Endothelial cell (in vitro differentiated cells): Measurements from ENCODE around the gene PDX1. TPM values are rescaled to one million over a fixed set of nuclear protein-coding genes. Genes with fewer than 3 reads are reported as not detected.

Source experiments
- DNase-seq: peaks from one replicate; pipeline ENCODE4 v3.0.0; 2021; ENCODE audit warnings: low spot score
- H3K27ac Mint-ChIP-seq: one replicate; pipeline ENCODE4 v1.8.0; 2021; ENCODE audit warnings: mixed read lengths, inconsistent platforms; ENCODE audit not compliant: unreplicated experiment
- H3K27me3 Mint-ChIP-seq: one replicate; pipeline ENCODE4 v1.8.0; 2021; ENCODE audit warnings: mild to moderate bottlenecking, moderate library complexity, mixed read lengths, inconsistent platforms; ENCODE audit not compliant: unreplicated experiment
- H3K36me3 Mint-ChIP-seq: one replicate; pipeline ENCODE4 v1.8.0; 2021; ENCODE audit warnings: mild to moderate bottlenecking, low read depth, mixed read lengths, inconsistent platforms; ENCODE audit not compliant: unreplicated experiment
- H3K4me1 Mint-ChIP-seq: one replicate; pipeline ENCODE4 v1.8.0; 2021; ENCODE audit warnings: mild to moderate bottlenecking, mixed read lengths, inconsistent platforms; ENCODE audit not compliant: unreplicated experiment
- H3K4me3 Mint-ChIP-seq: one replicate; pipeline ENCODE4 v1.8.0; 2021; ENCODE audit warnings: mild to moderate bottlenecking, mixed read lengths, inconsistent platforms; ENCODE audit not compliant: unreplicated experiment
- H3K9me3 Mint-ChIP-seq: one replicate; pipeline ENCODE4 v1.8.0; 2021; ENCODE audit warnings: mixed read lengths, inconsistent platforms; ENCODE audit not compliant: unreplicated experiment
- CTCF ChIP-seq: fragments of 200-600 bp; sonication (generic); IDR thresholded peaks from one replicate; pipeline ENCODE4 v1.5.0; 2021; ENCODE audit warnings: antibody characterized with exemption; ENCODE audit not compliant: unreplicated experiment
- total RNA-seq: library from RNA; stranded (reverse); fragmentation: NEBNext Ultra II Directional; extraction: Animal tissue kit (Norgen Biotek cat#: 25700); gene quantifications from one replicate; pipeline ENCODE4 v1.2.1, GENCODE V29; 2021; ENCODE audit not compliant: unreplicated experiment

The PDX1 gene
- total RNA-seq, 1 donor from 2014 or later, result 0.59 TPM

GRCh38 chr13:27966641-27967202 lies 46.9 kb downstream of the PDX1 start:
- H3K27me3 Mint-ChIP-seq, result peaks cover 47% of the 10 kb centered on the region
- no peak overlapping the region for H3K27ac Mint-ChIP-seq
- peaks cover 43% of the 10 kb centered on the region for H3K4me1 Mint-ChIP-seq

GRCh38 chr13:27967203-27967735 lies 47.5 kb downstream of the PDX1 start:
- H3K9me3 Mint-ChIP-seq, result no peaks in the 10 kb centered on the region
- H3K27me3 Mint-ChIP-seq, result peaks cover 47% of the 10 kb centered on the region
- no peak overlapping the region for H3K27ac Mint-ChIP-seq
- DNase-seq, result no peak
- no peak overlapping the region for H3K4me3 Mint-ChIP-seq
- peaks cover 5% of the 10 kb centered on the region for H3K36me3 Mint-ChIP-seq
- no peak for TF ChIP-seq CTCF
- H3K4me1 Mint-ChIP-seq, result peaks cover 41% of the 10 kb centered on the region

More at GRCh38 chr13:27966641-27967202, 46.9 kb downstream of the PDX1 start:
- DNase-seq, result no peak
- Mint-ChIP-seq H3K4me3 (no peak overlapping the region), H3K9me3 (no peaks in the 10 kb centered on the region), H3K36me3 (peaks cover 5% of the 10 kb centered on the region)
- no peak for TF ChIP-seq CTCF

- peaks cover 37% of the 10 kb centered on the region for H3K4me1 Mint-ChIP-seq
Measured at GRCh38 chr13:27967736-27968315, 48.0 kb downstream of the PDX1 start.

GRCh38 chr13:27968316-27969081 lies 48.7 kb downstream of the PDX1 start:
- H3K4me3 Mint-ChIP-seq, result no peak overlapping the region
- H3K36me3 Mint-ChIP-seq, result peaks cover 5% of the 10 kb centered on the region
- no peaks in the 10 kb centered on the region for H3K9me3 Mint-ChIP-seq
- H3K4me1 Mint-ChIP-seq, result peaks cover 37% of the 10 kb centered on the region
- H3K27me3 Mint-ChIP-seq, result peaks cover 44% of the 10 kb centered on the region
- no peak for TF ChIP-seq CTCF
- DNase-seq, result no peak
- H3K27ac Mint-ChIP-seq, result no peak overlapping the region

More at GRCh38 chr13:27967736-27968315, 48.0 kb downstream of the PDX1 start:
- H3K4me3 Mint-ChIP-seq, result no peak overlapping the region
- H3K27me3 Mint-ChIP-seq, result peaks cover 44% of the 10 kb centered on the region
- H3K27ac Mint-ChIP-seq, result no peak overlapping the region
- H3K9me3 Mint-ChIP-seq, result no peaks in the 10 kb centered on the region
- DNase-seq, result no peak
- TF ChIP-seq CTCF, result no peak
- peaks cover 5% of the 10 kb centered on the region for H3K36me3 Mint-ChIP-seq
